ENCODE data around the gene ZBTB16. TPM values are rescaled to one million over a fixed set of nuclear protein-coding genes. Genes with fewer than 3 reads are reported as not detected.

Gene ZBTB16
- total RNA-seq, 1 donor from 2014 or later: 171 TPM

GRCh38 chr11:114068327-114068726 lies 8.8 kb downstream of the ZBTB16 start:
- Histone ChIP-seq H3K4me3 (peak overlapping the region; percentile 85), H3K4me1 (peaks cover 96% of the 10 kb centered on the region), H3K36me3 (peaks cover 90% of the 10 kb centered on the region), H3K27me3 (ENCODE audit: low read depth) (no peaks in the 10 kb centered on the region), H3K27ac (no peak overlapping the region), H3K9me3 (no peaks in the 10 kb centered on the region)
- no peak for DNase-seq
- TF ChIP-seq, protein P1, sequence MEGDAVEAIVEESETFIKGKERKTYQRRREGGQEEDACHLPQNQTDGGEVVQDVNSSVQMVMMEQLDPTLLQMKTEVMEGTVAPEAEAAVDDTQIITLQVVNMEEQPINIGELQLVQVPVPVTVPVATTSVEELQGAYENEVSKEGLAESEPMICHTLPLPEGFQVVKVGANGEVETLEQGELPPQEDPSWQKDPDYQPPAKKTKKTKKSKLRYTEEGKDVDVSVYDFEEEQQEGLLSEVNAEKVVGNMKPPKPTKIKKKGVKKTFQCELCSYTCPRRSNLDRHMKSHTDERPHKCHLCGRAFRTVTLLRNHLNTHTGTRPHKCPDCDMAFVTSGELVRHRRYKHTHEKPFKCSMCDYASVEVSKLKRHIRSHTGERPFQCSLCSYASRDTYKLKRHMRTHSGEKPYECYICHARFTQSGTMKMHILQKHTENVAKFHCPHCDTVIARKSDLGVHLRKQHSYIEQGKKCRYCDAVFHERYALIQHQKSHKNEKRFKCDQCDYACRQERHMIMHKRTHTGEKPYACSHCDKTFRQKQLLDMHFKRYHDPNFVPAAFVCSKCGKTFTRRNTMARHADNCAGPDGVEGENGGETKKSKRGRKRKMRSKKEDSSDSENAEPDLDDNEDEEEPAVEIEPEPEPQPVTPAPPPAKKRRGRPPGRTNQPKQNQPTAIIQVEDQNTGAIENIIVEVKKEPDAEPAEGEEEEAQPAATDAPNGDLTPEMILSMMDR (IDR thresholded peaks at IDR 0.05): no peak
- intact Hi-C loops (cut with DNase I): no loop called here
- no peak for ATAC-seq

DNA sequence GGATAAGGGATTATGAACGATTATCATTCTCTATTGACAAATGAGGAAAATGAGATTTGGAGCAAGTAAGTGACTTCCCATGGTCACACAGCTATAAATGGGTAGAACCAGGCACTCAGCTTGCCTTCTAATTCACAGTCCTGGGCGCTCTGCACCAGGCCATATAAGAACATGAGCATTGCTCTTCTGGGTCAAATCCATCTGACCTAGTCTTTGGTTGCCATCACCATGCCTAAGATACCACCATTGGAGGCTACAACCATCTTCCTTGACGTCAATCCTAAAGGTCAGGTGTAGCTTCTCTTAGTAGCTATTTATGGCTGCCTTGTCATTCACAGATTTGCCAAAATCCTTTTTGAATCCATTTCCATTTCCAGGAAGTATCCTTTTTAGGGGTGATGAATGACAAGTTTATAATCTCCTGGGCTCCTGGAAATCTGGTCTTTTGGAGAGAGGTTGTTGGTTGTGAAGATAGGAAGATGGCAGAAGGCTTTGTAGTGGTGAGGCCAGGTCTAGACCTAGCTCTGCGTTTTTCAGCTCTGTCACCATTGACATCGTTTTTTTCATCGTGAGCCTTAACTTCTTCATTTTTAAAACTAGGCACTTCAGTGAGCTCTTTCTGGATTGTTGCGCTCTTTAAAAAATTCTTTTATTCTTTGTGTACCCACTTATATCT lies 11.1 kb downstream of the ZBTB16 start:
- intact Hi-C loops (cut with DNase I): no loop called here
- Histone ChIP-seq H3K4me1 (peaks cover 96% of the 10 kb centered on the region), H3K27ac (no peak overlapping the region), H3K36me3 (peaks cover 88% of the 10 kb centered on the region), H3K4me3 (no peak overlapping the region), H3K27me3 (ENCODE audit: low read depth) (no peaks in the 10 kb centered on the region), H3K9me3 (no peaks in the 10 kb centered on the region)
- DNase-seq (no peak), ATAC-seq (no peak)
- TF ChIP-seq, protein P1 (IDR thresholded peaks at IDR 0.05): no peak

DNA sequence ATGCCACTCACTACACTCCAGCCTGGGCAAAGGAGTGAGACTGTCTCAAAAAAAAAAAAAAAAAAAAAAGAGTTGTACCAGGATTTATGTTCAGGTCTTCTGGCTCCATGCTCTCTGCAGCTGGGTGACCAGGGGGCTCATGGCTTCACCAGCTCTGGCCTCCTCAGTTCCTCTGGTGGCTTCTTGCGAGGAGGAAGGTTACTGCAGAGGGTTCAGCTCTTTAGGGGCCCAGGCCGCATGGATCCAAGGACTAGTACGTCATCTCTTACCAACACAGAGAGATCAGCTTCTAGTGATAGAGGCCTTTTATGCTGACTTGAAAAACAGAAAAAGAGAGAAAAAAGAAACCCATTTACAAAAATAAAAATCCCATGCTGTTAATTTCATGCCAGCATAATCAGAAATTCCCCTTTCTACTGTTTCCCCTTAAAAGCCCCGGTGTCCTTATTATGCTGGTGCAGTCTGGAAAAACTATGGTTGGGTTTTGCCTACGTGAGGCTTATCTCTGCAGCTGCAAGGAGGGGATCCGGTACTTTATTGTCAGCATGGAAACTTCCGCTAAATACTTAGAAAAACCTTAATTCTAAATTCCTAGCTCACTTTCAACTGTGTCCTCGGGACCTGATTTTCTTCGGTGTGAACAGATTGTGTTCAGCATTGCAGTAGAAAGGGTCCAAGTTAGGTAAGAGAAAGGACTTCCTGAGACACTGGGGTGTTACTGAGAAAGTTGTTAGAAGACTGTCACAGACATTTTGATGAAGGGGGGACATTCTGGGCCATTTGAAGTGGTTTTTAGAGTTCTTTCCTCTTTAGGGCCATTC lies 13.7 kb downstream of the ZBTB16 start:
- Histone ChIP-seq H3K36me3 (peaks cover 88% of the 10 kb centered on the region), H3K4me3 (peak overlapping the region; percentile 28), H3K9me3 (no peaks in the 10 kb centered on the region), H3K4me1 (peaks cover 96% of the 10 kb centered on the region), H3K27me3 (ENCODE audit: low read depth) (no peaks in the 10 kb centered on the region), H3K27ac (no peak overlapping the region)
- DNase-seq (no peak), ATAC-seq (no peak)
- TF ChIP-seq, protein P1 (IDR thresholded peaks at IDR 0.05): no peak
- intact Hi-C loops (cut with DNase I): no loop called here

DNA sequence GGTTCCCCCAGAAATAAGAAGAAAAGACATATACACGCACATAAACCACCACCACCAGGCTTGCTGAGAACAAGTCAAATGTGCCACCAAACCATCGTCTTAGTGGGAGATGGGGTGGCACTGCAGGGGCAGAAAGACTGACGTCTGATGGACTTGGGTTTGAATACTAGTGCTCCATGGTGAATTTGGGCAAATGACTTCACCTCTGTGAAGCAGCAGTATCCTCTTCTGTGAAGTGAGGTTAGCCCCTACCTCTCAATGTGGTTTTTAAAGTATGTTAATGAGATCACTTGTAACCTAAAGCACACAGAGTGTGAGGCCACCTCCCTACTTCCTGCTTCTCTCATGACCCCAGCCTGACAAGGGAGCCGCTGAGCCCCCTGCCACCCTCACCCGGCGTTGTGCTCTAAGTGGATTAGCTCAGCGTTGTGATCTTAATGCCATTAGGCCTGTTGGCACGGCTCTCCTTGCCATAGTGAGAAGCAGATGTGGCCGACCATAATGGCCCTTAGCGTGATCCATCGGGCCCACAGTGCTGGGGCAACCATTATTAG lies 14.4 kb downstream of the ZBTB16 start:
- Histone ChIP-seq H3K4me3 (peak overlapping the region; percentile 28), H3K9me3 (no peaks in the 10 kb centered on the region), H3K36me3 (peaks cover 88% of the 10 kb centered on the region), H3K4me1 (peaks cover 96% of the 10 kb centered on the region), H3K27me3 (ENCODE audit: low read depth) (no peaks in the 10 kb centered on the region), H3K27ac (no peak overlapping the region)
- intact Hi-C loops (cut with DNase I): no loop called here
- ATAC-seq (peak; percentile 30 to 47), DNase-seq (no peak)
- TF ChIP-seq, protein P1 (IDR thresholded peaks at IDR 0.05): no peak

DNA sequence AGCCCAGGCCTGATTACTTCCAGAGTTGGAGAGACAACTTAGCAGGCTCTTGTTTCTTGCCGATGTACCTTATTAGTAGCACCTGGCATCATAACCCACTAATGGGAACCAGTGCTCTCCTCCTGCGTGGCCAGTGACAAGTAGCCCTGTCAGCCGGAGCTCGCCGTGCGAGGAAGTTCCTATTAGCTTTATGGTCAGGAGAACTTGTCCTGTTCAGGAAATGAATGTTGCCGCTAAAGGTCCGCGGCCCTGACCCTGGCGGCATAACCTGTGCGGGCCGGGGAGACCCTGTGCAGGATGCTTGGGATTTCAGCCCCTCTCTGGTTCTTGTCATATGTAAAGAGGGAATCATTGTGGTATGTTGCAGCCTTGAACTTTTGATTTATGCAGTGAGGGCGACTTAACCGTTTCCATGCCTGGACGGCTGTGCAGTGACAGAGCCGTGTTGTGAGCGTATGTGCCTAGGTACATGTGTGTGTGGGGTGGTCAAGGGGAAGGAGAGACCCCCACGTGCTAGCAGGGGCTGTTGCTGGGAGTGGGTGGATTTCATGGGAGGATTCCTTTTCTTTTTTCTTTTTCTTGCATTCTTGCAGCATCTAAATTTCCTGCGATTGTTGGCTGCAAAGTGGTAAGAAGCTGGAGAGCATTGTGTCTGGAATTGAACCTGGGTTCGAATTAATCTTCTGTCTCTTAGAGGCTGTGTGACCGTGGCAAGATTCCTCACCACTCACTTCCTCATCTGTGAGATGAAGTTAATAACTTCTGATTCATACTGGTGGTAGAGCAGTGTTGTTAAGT lies 15.2 kb downstream of the ZBTB16 start:
- peaks cover 88% of the 10 kb centered on the region for H3K36me3 ChIP-seq
- no peaks in the 10 kb centered on the region for H3K27me3 ChIP-seq (ENCODE audit: low read depth)
- peak overlapping the region; percentile 28 for H3K4me3 ChIP-seq
- H3K27ac ChIP-seq: peak overlapping the region; percentile 26
- no peaks in the 10 kb centered on the region for H3K9me3 ChIP-seq
- peaks cover 97% of the 10 kb centered on the region for H3K4me1 ChIP-seq
- TF ChIP-seq, protein P1 (IDR thresholded peaks at IDR 0.05): no peak
- intact Hi-C loops (cut with DNase I): no loop called here
- DNase-seq (no peak), ATAC-seq (peak in 1 of 2 donors; percentile 16)

Data from lower lobe of right lung (tissue), 2 donors.